K562 (cell line): ENCODE results near the gene FAM81B. TPM values are rescaled to one million over a fixed set of nuclear protein-coding genes. Genes with fewer than 3 reads are reported as not detected.

ENCODE experiments used
- ATAC-seq: fragments of 200-7000 bp; cut with Tn5 transposase; 3 replicates; pipeline ENCODE4 v1.9.1; 2020; ENCODE audit warnings: moderate library complexity
- BruUV-seq: library from RNA; stranded (reverse); fragments of 400-500 nt; replicated peaks from 2 replicates; lab custom pipeline; 2021; lab: Mats Ljungman, UMichigan
- CTCF ChIA-PET: fragments of 300-600 bp; formaldehyde crosslinking; extraction: SDS; loops from one replicate; lab custom pipeline; 2021; ENCODE audit warnings: low intra/inter-chr PET ratio; lab: Yijun Ruan, JAX
- POLR2A ChIA-PET: fragments of 300-600, 350-650 bp; sonication (Branson Sonifier 250); formaldehyde crosslinking; extraction: SDS; loops from one replicate; lab custom pipeline; 2021; ENCODE audit warnings: antibody characterized with exemption, inconsistent platforms; lab: Yijun Ruan, JAX
- DNase-seq, 4 experiments: peaks; one replicate each; pipeline versions ENCODE4 v3.0.0 to v3.0.0-alpha.2; 2011 to 2018; ENCODE audit warnings: low spot score in 3 of 4, mixed read lengths in 3 of 4; ENCODE audit errors: extremely low read depth in 1 of 4
- FAIRE-seq: peaks from 2 replicates; lab custom pipeline; 2011; peaks lifted over from hg19 to GRCh38; lab: Jason Lieb, UNC
- H2AFZ ChIP-seq: 2 replicates; pipeline ENCODE4 v1.6.0; 2011; ENCODE audit warnings: low read depth, low read length, control low read depth, inconsistent platforms
- H3K27ac ChIP-seq: fragments of 200-600 bp; 3 replicates; pipeline ENCODE4 v1.8.0; 2011; ENCODE audit warnings: low read depth, mild to moderate bottlenecking, control low read depth, inconsistent platforms, low read length, moderate library complexity, mixed read lengths; ENCODE audit errors: extremely low read depth
- H3K27me3 ChIP-seq, 2 experiments: fragments of 300-600 bp in 1 of 2; 2 replicates in 1 of 2; 3 replicates in 1 of 2; pipeline versions ENCODE4 v1.6.0 to v1.8.0; 2011; ENCODE audit warnings: inconsistent platforms in 2 of 2, low read length in 2 of 2, mild to moderate bottlenecking in 1 of 2, mixed read lengths in 1 of 2, moderate library complexity in 1 of 2; ENCODE audit not compliant: control insufficient read depth in 2 of 2, insufficient read depth in 2 of 2
- H3K36me3 ChIP-seq: fragments of 300-600 bp; 3 replicates; pipeline ENCODE4 v1.8.0; 2011; ENCODE audit warnings: mild to moderate bottlenecking, low read length, inconsistent platforms; ENCODE audit not compliant: control insufficient read depth, insufficient read depth
- H3K4me1 ChIP-seq, 2 experiments: fragments of 200-600 bp in 1 of 2; replicated peaks in 1 of 2; 2 replicates in 1 of 2; 3 replicates in 1 of 2; pipeline versions ENCODE4 v1.5.1 to v1.8.0; 2011; ENCODE audit warnings: inconsistent platforms in 2 of 2, low read length in 2 of 2, mild to moderate bottlenecking in 1 of 2, mixed read lengths in 1 of 2, moderate library complexity in 1 of 2; ENCODE audit not compliant: control insufficient read depth in 2 of 2, insufficient read depth in 2 of 2
- H3K4me2 ChIP-seq: 2 replicates; pipeline ENCODE4 v1.6.1; 2011; ENCODE audit warnings: low read length, control low read depth, inconsistent platforms, mixed read lengths; ENCODE audit not compliant: insufficient read depth
- H3K4me3 ChIP-seq: fragments of 200-600 bp; sonication (generic), shearing (Covaris generic); 2 replicates; pipeline ENCODE4 v1.5.1; 2016; ENCODE audit warnings: control low read depth, inconsistent platforms
- H3K79me2 ChIP-seq: fragments of 200-600 bp; 3 replicates; pipeline ENCODE4 v1.8.0; 2011; ENCODE audit warnings: low read length, inconsistent platforms; ENCODE audit not compliant: control insufficient read depth, insufficient read depth
- H3K9ac ChIP-seq, 2 experiments: 2 replicates each; pipeline versions ENCODE4 v1.6.0 to v1.6.1; 2011; ENCODE audit warnings: low read depth in 2 of 2, low read length in 2 of 2, control low read depth in 1 of 2, inconsistent platforms in 1 of 2, mild to moderate bottlenecking in 1 of 2, mixed read lengths in 1 of 2; ENCODE audit not compliant: insufficient read depth in 1 of 2
- H3K9me1 ChIP-seq: one replicate; pipeline ENCODE4 v1.6.0; 2011; ENCODE audit warnings: inconsistent platforms, mild to moderate bottlenecking, low read length, moderate library complexity; ENCODE audit not compliant: control insufficient read depth, insufficient read depth
- H3K9me3 ChIP-seq: replicated peaks from 2 replicates; pipeline ENCODE4 v1.5.1; 2011; ENCODE audit warnings: low read depth, low read length, inconsistent platforms; ENCODE audit not compliant: control insufficient read depth, insufficient read depth
- H4K20me1 ChIP-seq: replicated peaks from 2 replicates; pipeline ENCODE4 v1.6.1; 2011; ENCODE audit warnings: low read length, inconsistent platforms, mixed read lengths; ENCODE audit not compliant: control insufficient read depth, insufficient read depth
- ADNP ChIP-seq: fragments of 200-800 bp; sonication (Bioruptor generic); IDR thresholded peaks from 2 replicates; pipeline ENCODE4 v1.6.1; 2016; ENCODE audit warnings: missing genetic modification characterization, missing compliant biosample characterization
- BRCA1 ChIP-seq, 2 experiments: fragments of 450-650 bp in 1 of 2; sonication (generic) in 1 of 2; formaldehyde crosslinking in 1 of 2; IDR thresholded peaks; 2 replicates each; pipeline versions ENCODE4 v1.5.0 to v1.6.1; 2017 to 2020; ENCODE audit warnings: mild to moderate bottlenecking in 1 of 2, missing genetic modification reagents in 1 of 2
- C11orf30 ChIP-seq: fragments of 450-650 bp; IDR thresholded peaks from 2 replicates; pipeline ENCODE4 v1.6.1; 2016; ENCODE audit warnings: low read depth, mild to moderate bottlenecking
- EP300 ChIP-seq: IDR thresholded peaks from 2 replicates; pipeline ENCODE4 v1.6.1; 2012; ENCODE audit warnings: low read length, improper control_type of control experiment
- HLTF ChIP-seq: fragments of 450-650 bp; IDR thresholded peaks from 2 replicates; pipeline ENCODE4 v1.6.1; 2016
- MAFG ChIP-seq: fragments of 450-650 bp; conservative IDR thresholded peaks from 2 replicates; pipeline ENCODE4 v1.6.1; 2016; ENCODE audit warnings: missing genetic modification characterization, missing compliant biosample characterization
- NR3C1 ChIP-seq: sonication (generic); formaldehyde crosslinking; IDR thresholded peaks from 2 replicates; pipeline ENCODE4 v1.8.1; 2022; ENCODE audit warnings: missing genetic modification reagents
- OTX1 ChIP-seq: fragments of 450-650 bp; formaldehyde crosslinking; IDR thresholded peaks from 2 replicates; pipeline ENCODE4 v1.4.0; 2022; ENCODE audit warnings: mild to moderate bottlenecking
- POLR3G ChIP-seq: IDR thresholded peaks from 2 replicates; pipeline ENCODE4 v1.6.1; 2011; ENCODE audit not compliant: insufficient read length, insufficient replicate concordance; ENCODE audit errors: extremely low read depth
- RAD51 ChIP-seq: fragments of 450-650 bp; IDR thresholded peaks from 2 replicates; pipeline ENCODE4 v1.7.1; 2016; ENCODE audit warnings: low read depth, mild to moderate bottlenecking, borderline replicate concordance
- TAF15 ChIP-seq: fragments of 200-400 bp; formaldehyde crosslinking; IDR thresholded peaks from 2 replicates; pipeline ENCODE4 v1.6.1; 2017; ENCODE audit warnings: mild to moderate bottlenecking, low read depth, low read length, moderate library complexity
- ZNF316 ChIP-seq: fragments of 450-650 bp; IDR thresholded peaks from 2 replicates; pipeline ENCODE4 v1.6.1; 2016
- WGBS: fragments of 100-300 bp; shearing (Covaris generic); methylation state at CpG from one replicate; pipeline ENCODE4 v1.1.6; 2016; ENCODE audit warnings: low coverage, mixed read lengths; ENCODE audit not compliant: insufficient coverage; ENCODE audit errors: missing lambda C conversion rate; 5-methylcytosine and 5-hydroxymethylcytosine counted together
- in situ Hi-C: fragments of 300-500 bp; cut with MboI; formaldehyde crosslinking; loops from 4 replicates; pipeline ENCODE4 v1.15.0; 2018; ENCODE audit warnings: inconsistent platforms, mixed read lengths
- intact Hi-C: fragments of 100-400 bp; cut with micrococcal nuclease; formaldehyde crosslinking; loops from 2 replicates; pipeline ENCODE4 v1.14.2; 2022
- polyA plus RNA-seq, 8 experiments: library from polyadenylated mRNA; depleted of rRNA in 4 of 8; stranded (reverse) in 5 of 8; unstranded in 3 of 8; fragments of >200 nt; fragmentation: Nextera tagmentation in 2 of 8; fragmentation: Illumina TruSeq in 1 of 8; extraction: Ambion mirVana in 2 of 8; extraction: Trizol in 1 of 8; gene quantifications; 2 replicates each; pipeline versions ENCODE4 v1.2.1 to v1.2.3, GENCODE V29; 2011 to 2014; ENCODE audit warnings: inconsistent platforms in 1 of 8, missing spikeins in 1 of 8
- total RNA-seq, 7 experiments: library from RNA; depleted of rRNA in 6 of 7; stranded (reverse); fragments of >200 nt in 6 of 7; fragmentation: Illumina TruSeq in 2 of 7; extraction: Trizol in 2 of 7; gene quantifications; 2 replicates each; pipeline versions ENCODE4 v1.2.1 to v1.2.3, GENCODE V29; 2011 to 2021; ENCODE audit warnings: low replicate concordance in 1 of 7
- TF ChIP-seq, protein P1 (sequence below): fragments of 450-650 bp; IDR thresholded peaks from 2 replicates; pipeline ENCODE4 v1.6.1; 2017; ENCODE audit warnings: mild to moderate bottlenecking, moderate library complexity
- TF ChIP-seq, protein P2 (sequence below), 2 experiments: fragments of 450-650 bp; IDR thresholded peaks; 2 replicates each; pipeline ENCODE4 v1.6.1; 2016
- TF ChIP-seq, protein P3 (sequence below): fragments of 250-450 bp; sonication (Bioruptor Pico); IDR thresholded peaks from 2 replicates; pipeline ENCODE4 v1.8.0; 2022; ENCODE audit warnings: inconsistent platforms, mild to moderate bottlenecking, moderate library complexity, borderline replicate concordance

The FAM81B gene
- total and polyA plus RNA-seq, 9 of the 15 experiments (the other 6 are each of a cell fraction or from before 2014, with no cell fraction given) = 0.08 to 0.64 (median 0.25) TPM; not detected in 2

GRCh38 chr5:95379133-95379532 is 12.0 kb upstream of the FAM81B start (continued):
- TF ChIP-seq, protein P1, sequence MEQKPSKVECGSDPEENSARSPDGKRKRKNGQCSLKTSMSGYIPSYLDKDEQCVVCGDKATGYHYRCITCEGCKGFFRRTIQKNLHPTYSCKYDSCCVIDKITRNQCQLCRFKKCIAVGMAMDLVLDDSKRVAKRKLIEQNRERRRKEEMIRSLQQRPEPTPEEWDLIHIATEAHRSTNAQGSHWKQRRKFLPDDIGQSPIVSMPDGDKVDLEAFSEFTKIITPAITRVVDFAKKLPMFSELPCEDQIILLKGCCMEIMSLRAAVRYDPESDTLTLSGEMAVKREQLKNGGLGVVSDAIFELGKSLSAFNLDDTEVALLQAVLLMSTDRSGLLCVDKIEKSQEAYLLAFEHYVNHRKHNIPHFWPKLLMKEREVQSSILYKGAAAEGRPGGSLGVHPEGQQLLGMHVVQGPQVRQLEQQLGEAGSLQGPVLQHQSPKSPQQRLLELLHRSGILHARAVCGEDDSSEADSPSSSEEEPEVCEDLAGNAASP = no peak
- no peak for TF ChIP-seq POLR3G
- TF ChIP-seq RAD51 = no peak
- TF ChIP-seq MAFG (tag) = peak; percentile 85
- TF ChIP-seq BRCA1 (IDR thresholded peaks at IDR 0.05) = no peak
- TF ChIP-seq BRCA1 (CRISPR knock-in tag; IDR thresholded peaks at IDR 0.05) = no peak
- TF ChIP-seq ZNF316 = peak; percentile 91
- no peak for TF ChIP-seq OTX1
- TF ChIP-seq C11orf30 = peak; percentile 88
- no peak for TF ChIP-seq EP300

GRCh38 chr5:95380103-95380628 is 11.0 kb upstream of the FAM81B start:
- ChIA-PET CTCF (no interaction called here), POLR2A (interaction anchor here (0.7 kb wide), 1 partner anchor 583 kb away, joined by 3 read pairs; no protein-coding TSS in a partner anchor)
- H3K9ac ChIP-seq = no peak overlapping the region
- in situ Hi-C loops (no loop called here), intact Hi-C loops (no loop called here)
- BruUV-seq = no TSS peak
- no peak overlapping the region for H3K27ac ChIP-seq
- no peaks in the 10 kb centered on the region for H3K9me3 ChIP-seq
- H3K79me2 ChIP-seq = no peaks in the 10 kb centered on the region
- 9% methylated on average over 5 of the region's 5 CpGs for WGBS
- no peak overlapping the region for H3K4me2 ChIP-seq
- no peaks in the 10 kb centered on the region for H3K36me3 ChIP-seq
- no peaks in the 10 kb centered on the region for H4K20me1 ChIP-seq
- no peaks in the 10 kb centered on the region for H3K4me1 ChIP-seq
- FAIRE-seq (no peak), ATAC-seq (no peak), DNase-seq (no peak)
- no peaks in the 10 kb centered on the region for H3K27me3 ChIP-seq
- peak; percentile 76; the same call in 1 of the 2 replicates for TF ChIP-seq HLTF
- TF ChIP-seq, protein P2, sequence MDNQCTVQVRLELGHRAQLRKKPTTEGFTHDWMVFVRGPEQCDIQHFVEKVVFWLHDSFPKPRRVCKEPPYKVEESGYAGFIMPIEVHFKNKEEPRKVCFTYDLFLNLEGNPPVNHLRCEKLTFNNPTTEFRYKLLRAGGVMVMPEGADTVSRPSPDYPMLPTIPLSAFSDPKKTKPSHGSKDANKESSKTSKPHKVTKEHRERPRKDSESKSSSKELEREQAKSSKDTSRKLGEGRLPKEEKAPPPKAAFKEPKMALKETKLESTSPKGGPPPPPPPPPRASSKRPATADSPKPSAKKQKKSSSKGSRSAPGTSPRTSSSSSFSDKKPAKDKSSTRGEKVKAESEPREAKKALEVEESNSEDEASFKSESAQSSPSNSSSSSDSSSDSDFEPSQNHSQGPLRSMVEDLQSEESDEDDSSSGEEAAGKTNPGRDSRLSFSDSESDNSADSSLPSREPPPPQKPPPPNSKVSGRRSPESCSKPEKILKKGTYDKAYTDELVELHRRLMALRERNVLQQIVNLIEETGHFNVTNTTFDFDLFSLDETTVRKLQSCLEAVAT (IDR thresholded peaks at IDR 0.05) = no peak
- TF ChIP-seq, protein P3, sequence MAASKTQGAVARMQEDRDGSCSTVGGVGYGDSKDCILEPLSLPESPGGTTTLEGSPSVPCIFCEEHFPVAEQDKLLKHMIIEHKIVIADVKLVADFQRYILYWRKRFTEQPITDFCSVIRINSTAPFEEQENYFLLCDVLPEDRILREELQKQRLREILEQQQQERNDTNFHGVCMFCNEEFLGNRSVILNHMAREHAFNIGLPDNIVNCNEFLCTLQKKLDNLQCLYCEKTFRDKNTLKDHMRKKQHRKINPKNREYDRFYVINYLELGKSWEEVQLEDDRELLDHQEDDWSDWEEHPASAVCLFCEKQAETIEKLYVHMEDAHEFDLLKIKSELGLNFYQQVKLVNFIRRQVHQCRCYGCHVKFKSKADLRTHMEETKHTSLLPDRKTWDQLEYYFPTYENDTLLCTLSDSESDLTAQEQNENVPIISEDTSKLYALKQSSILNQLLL (CRISPR knock-in tag) = no peak
- TF ChIP-seq NR3C1 = no peak
- TF ChIP-seq ADNP (tag) = no peak
- no peak for TF ChIP-seq TAF15
- H2AFZ ChIP-seq = no peak overlapping the region
- H3K4me3 ChIP-seq = no peak overlapping the region
- no peaks in the 10 kb centered on the region for H3K9me1 ChIP-seq
